Lower leg skin (tissue), 4 donors: Measurements from ENCODE around the gene PGM1. TPM values are rescaled to one million over a fixed set of nuclear protein-coding genes. Genes with fewer than 3 reads are reported as not detected.

Source experiments
- DNase-seq, 2 donors: peaks; one replicate each; pipeline ENCODE4 v3.0.0-alpha.2; 2019; ENCODE audit warnings: low spot score in 2 of 2
- H3K4me3 ChIP-seq: fragments of 200-600 bp; sonication (generic); 2 replicates; pipeline ENCODE4 v1.5.1; 2017; ENCODE audit warnings: mild to moderate bottlenecking, low read depth; ENCODE audit not compliant: poor library complexity, severe bottlenecking
- CTCF ChIP-seq, 3 donors: fragments of 450-650 bp; IDR thresholded peaks; one replicate each; pipeline ENCODE4 v1.5.1; 2016; ENCODE audit warnings: antibody characterized with exemption in 3 of 3, mild to moderate bottlenecking in 3 of 3, moderate library complexity in 2 of 3
- POLR2A ChIP-seq, 2 donors: fragments of 450-650 bp; IDR thresholded peaks; one replicate each; pipeline ENCODE4 v1.6.1; 2016 to 2017; ENCODE audit warnings: antibody characterized with exemption in 2 of 2, mild to moderate bottlenecking in 1 of 2, moderate library complexity in 1 of 2
- WGBS, 2 donors: methylation state at CpG; one replicate each; pipeline ENCODE4 v1.1.5; 2018; 5-methylcytosine and 5-hydroxymethylcytosine counted together
- intact Hi-C: fragments of 100-400 bp; cut with DNase I; formaldehyde crosslinking; loops from one replicate; pipeline ENCODE4 v1.15.0; 2023; ENCODE audit warnings: low total_unique reads
- total RNA-seq, 4 donors: library from RNA; depleted of rRNA; stranded (reverse); fragments of >200 nt; gene quantifications; one replicate each; pipeline ENCODE4 v1.1.0, GENCODE V29; 2016

The PGM1 gene
- total RNA-seq, 4 donors from 2014 or later = 39.3 to 54.2 (median 48.9) TPM

DNA sequence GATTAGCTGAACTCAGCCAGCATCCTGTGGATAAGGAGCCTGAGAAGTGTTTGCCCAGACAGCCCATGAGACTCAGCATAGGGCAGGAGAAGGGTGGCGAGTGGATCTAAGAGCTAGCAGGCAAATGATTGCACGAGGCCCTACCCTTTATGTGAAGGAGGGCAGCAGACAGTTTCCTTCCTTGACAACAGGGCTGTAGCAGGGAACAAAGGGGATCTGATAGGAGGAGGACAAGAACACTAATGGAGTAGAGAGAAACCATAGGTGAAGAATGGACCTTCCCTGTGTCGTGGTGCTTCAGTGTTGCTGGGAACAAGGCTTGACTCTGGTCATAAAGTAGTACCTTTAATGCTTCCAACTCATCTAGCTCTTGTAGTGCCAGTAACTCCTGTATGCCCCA, 84.3 kb downstream of the PGM1 start:
- no peak for TF ChIP-seq POLR2A (IDR thresholded peaks at IDR 0.05)
- no peak for TF ChIP-seq CTCF (IDR thresholded peaks at IDR 0.05)
- intact Hi-C loops = no loop called here
- H3K4me3 ChIP-seq = no peak overlapping the region
- no peak for DNase-seq
- 91 to 94% methylated on average over 3 of the region's 3 CpGs for WGBS, 2 donors

DNA sequence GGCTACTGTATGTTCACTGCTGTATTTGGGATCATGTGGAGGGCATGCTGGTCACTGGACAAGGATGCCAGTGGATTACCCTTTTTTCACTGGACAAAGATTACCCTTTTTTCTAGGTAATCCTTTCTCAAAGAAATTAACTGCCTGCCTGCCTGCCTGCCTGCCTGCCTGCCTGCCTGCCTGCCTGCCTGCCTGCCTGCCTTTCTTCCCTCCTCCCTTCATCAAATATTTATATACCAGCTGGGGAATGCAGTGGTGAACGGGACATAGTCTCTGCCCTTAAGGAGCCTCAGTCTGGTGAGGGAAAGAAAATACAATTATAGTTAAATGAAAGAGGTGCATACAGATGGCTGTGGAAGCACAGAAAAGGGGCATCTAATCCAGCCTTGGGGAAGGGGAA, 85.0 kb downstream of the PGM1 start:
- no peak overlapping the region for H3K4me3 ChIP-seq
- intact Hi-C loops = no loop called here
- TF ChIP-seq CTCF (IDR thresholded peaks at IDR 0.05) (no peak), POLR2A (IDR thresholded peaks at IDR 0.05) (no peak)
- no peak for DNase-seq
- WGBS, 2 donors = 68 to 76% methylated on average over 1 of the region's 1 CpG

GRCh38 chr1:63679076-63679475, 85.9 kb downstream of the PGM1 start:
- WGBS, 2 donors = 86 to 91% methylated on average over 2 of the region's 2 CpGs
- H3K4me3 ChIP-seq = no peak overlapping the region
- no peak for DNase-seq
- intact Hi-C loops = no loop called here
- no peak for TF ChIP-seq POLR2A (IDR thresholded peaks at IDR 0.05)
- no peak for TF ChIP-seq CTCF (IDR thresholded peaks at IDR 0.05)

GRCh38 chr1:63679589-63679988, 86.4 kb downstream of the PGM1 start:
- no peak for DNase-seq
- H3K4me3 ChIP-seq = no peak overlapping the region
- TF ChIP-seq POLR2A (IDR thresholded peaks at IDR 0.05) = no peak
- TF ChIP-seq CTCF (IDR thresholded peaks at IDR 0.05) = no peak
- 91 to 95% methylated on average over 3 of the region's 3 CpGs for WGBS, 2 donors
- intact Hi-C loops = no loop called here

DNA sequence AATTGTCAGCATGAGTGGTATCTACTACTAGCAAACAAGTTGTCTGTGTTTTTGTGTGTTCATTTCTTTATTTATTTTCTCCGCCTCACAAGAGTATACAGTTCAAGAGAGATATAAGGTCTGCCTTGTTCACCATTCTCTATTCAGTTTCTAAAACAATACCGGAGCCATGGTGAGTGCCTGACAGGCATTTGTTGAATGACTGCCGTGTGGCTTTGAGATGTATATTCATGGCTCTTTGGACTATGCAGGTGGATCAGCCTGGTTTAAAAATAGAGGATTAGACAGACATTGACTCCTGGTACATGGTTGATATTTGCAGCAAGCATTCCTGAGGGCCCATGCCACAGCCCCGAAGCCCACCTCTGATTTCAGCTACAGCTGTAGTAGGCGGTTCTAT, 89.7 kb downstream of the PGM1 start:
- DNase-seq = no peak
- no peak overlapping the region for H3K4me3 ChIP-seq
- 91 to 95% methylated on average over 5 of the region's 5 CpGs for WGBS, 2 donors
- TF ChIP-seq CTCF (IDR thresholded peaks at IDR 0.05) (no peak), POLR2A (IDR thresholded peaks at IDR 0.05) (no peak)
- intact Hi-C loops = no loop called here

DNA sequence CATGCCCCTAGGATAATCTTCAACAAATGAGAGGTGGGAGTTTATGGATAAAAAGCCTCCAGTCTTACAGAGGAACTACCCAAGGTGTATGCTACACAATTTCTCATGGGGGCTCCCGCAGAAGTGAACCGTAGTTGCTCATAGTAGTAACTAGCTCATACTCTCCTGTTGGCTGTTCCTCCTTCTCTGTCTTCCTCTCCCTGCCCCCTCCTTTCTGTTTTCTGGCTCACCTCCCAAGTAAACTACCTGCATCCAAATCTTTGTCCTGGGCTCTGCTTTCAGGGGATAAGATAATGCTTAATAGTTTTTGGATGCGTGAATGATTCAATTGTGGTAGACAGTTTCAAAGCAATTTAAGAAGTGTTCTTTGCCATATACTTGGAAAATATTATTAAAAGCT, 90.5 kb downstream of the PGM1 start:
- intact Hi-C loops = no loop called here
- no peak for DNase-seq

More for the DNA sequence above, 90.5 kb downstream of the PGM1 start:
- TF ChIP-seq CTCF (IDR thresholded peaks at IDR 0.05) = no peak
- no peak for TF ChIP-seq POLR2A (IDR thresholded peaks at IDR 0.05)
- 79 to 84% methylated on average over 3 of the region's 3 CpGs for WGBS, 2 donors
- H3K4me3 ChIP-seq = no peak overlapping the region
